ENCODE data around the gene ABCC4.
A peak's percentile ranks its signal among the peaks of the same experiment; 100 is the strongest.
"Not testable (repeated sequence)": the region's sequence is repeated elsewhere in the genome, so short reads cannot be mapped to it uniquely, and the experiment has no call there.

ABCC4 gene

DNA sequence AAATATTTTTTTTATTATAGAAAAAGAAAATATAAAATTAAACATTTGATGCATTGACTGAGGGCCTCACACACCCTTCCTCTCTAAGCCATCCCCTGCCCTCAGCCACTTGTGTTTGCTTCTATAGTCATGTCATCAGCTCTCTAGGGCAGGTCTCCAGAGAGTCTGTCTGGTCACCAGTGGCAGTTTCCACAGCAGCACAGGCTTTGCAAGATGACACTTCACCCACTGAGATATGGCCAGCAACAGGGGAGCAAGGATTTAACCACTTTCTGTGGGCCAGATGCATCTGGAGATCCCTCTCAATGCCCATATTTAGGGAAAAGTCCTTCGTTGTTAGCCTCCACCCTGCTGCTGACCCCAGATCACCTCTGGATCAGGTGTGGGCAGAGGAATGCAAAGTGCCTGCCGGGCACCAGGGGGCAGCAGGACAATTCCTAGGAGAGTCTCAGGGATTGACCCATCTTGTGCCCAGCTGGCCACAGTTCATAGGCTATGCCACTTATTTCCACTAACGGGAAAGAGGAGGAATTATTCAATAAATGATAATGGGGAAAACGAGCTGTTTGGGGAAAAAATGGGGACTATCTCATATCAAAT is 4.8 kb downstream of the ABCC4 start:
- Histone ChIP-seq H3K4me1 (no peaks in the 10 kb centered on the region), H3K27me3 (no peaks in the 10 kb centered on the region), H3K4me3 (ENCODE audit: low read depth, low read length) (no peak overlapping the region), H3K9me3 (no peaks in the 10 kb centered on the region; the same call in 1 of the 2 replicates), H3K36me3 (no peaks in the 10 kb centered on the region)
- DNase-seq = peak; percentile 48
- TF ChIP-seq, protein P1, sequence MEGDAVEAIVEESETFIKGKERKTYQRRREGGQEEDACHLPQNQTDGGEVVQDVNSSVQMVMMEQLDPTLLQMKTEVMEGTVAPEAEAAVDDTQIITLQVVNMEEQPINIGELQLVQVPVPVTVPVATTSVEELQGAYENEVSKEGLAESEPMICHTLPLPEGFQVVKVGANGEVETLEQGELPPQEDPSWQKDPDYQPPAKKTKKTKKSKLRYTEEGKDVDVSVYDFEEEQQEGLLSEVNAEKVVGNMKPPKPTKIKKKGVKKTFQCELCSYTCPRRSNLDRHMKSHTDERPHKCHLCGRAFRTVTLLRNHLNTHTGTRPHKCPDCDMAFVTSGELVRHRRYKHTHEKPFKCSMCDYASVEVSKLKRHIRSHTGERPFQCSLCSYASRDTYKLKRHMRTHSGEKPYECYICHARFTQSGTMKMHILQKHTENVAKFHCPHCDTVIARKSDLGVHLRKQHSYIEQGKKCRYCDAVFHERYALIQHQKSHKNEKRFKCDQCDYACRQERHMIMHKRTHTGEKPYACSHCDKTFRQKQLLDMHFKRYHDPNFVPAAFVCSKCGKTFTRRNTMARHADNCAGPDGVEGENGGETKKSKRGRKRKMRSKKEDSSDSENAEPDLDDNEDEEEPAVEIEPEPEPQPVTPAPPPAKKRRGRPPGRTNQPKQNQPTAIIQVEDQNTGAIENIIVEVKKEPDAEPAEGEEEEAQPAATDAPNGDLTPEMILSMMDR (IDR thresholded peaks at IDR 0.05; ENCODE audit: low read depth, low read length) = peak; percentile 77

DNA sequence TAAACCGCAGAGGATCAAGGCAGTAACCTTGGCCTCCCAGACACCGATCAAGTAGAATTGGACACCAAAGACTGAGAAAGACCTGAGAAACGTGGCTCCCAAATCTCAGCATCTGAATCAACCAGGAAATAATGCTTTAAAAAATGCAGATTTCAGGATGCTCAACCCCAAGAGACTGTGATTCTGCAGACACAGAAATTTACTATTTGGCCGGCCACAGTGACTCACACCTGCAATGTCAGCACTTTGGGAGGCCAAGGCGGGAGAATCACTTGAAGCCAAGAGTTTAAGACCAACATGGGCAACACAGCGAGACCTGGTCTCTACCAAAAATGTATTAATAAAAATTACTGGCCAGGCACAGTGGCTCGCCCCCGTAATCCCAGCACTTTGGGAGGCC is 6.2 kb downstream of the ABCC4 start:
- Histone ChIP-seq H3K4me1 (no peaks in the 10 kb centered on the region), H3K4me3 (ENCODE audit: low read depth, low read length) (no peak overlapping the region), H3K36me3 (no peaks in the 10 kb centered on the region), H3K9me3 (no peaks in the 10 kb centered on the region; the same call in 1 of the 2 replicates), H3K27me3 (no peaks in the 10 kb centered on the region)
- TF ChIP-seq, protein P1 (IDR thresholded peaks at IDR 0.05; ENCODE audit: low read depth, low read length) = no peak
- DNase-seq = no peak

DNA sequence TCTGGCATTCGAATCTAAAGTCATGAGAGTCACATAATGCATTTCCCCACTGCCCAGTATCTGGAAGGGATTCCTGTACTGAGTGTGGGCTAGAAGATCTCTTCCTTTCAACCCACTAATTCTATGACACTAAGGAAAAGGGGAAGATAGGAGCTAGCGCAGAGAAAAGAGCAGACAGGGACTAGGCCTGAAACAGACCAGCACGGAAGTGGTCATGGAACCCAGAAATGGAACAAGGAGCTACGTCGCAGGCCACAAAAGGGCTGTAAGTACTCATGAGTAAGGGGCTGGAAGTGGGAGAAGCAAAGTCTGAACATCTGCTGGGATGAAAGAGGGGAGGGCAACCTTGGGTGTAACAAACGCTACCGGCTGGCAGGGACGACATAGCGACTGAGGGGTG is 8.6 kb downstream of the ABCC4 start:
- H3K36me3 ChIP-seq = no peaks in the 10 kb centered on the region
- H3K4me3 ChIP-seq (ENCODE audit: low read depth, low read length) = no peak overlapping the region
- TF ChIP-seq, protein P1 (IDR thresholded peaks at IDR 0.05; ENCODE audit: low read depth, low read length) = no peak
- no peaks in the 10 kb centered on the region for H3K27me3 ChIP-seq
- H3K4me1 ChIP-seq = no peaks in the 10 kb centered on the region
- DNase-seq = no peak
- no peaks in the 10 kb centered on the region; the same call in 1 of the 2 replicates for H3K9me3 ChIP-seq

DNA sequence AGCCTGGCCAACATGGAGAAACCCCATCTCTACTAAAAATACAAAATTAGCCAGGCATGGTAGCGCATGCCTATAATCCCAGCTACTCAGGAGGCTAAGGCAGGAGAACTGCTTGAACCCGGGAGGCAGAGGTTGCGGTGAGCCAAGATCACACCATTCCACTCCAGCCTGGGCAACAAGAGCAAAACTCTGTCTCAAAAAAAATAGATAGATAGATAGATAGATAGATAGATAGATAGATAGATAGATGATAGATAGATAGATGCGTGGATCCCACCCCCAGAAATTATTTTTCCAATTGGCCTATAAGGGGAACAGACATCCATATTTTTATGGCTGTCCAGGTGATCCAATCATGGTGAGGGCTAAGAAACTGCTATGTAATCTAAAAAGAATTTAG is 11.3 kb downstream of the ABCC4 start:
- H3K4me1 ChIP-seq; H3K4me3 ChIP-seq (ENCODE audit: low read depth, low read length); H3K36me3 ChIP-seq; H3K27me3 ChIP-seq; DNase-seq; H3K9me3 ChIP-seq: not testable (repeated sequence)

DNA sequence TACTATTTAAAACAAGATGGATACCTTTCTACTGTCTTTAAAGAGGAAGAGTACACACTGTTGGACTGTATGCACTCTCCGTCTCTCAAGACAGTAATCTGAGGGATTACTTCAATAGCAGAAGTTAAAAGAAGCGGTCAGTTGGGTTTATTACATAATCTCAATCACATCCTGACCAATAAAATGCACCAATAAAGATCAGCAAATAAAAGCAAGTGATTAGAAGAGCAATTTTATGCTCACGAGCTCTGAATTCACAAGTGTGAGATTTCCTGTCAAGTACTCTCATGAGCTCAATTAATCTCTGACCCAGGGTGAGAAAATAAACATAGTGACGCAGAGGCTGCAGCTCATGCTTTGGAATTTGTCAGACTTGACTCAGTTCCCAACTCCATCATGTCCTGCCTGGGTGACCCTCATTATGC is 12.2 kb downstream of the ABCC4 start:
- Histone ChIP-seq H3K4me1 (no peaks in the 10 kb centered on the region), H3K27me3 (no peaks in the 10 kb centered on the region), H3K4me3 (ENCODE audit: low read depth, low read length) (no peak overlapping the region), H3K9me3 (no peaks in the 10 kb centered on the region), H3K36me3 (no peaks in the 10 kb centered on the region)
- TF ChIP-seq, protein P1 (IDR thresholded peaks at IDR 0.05; ENCODE audit: low read depth, low read length) = no peak
- DNase-seq = no peak

DNA sequence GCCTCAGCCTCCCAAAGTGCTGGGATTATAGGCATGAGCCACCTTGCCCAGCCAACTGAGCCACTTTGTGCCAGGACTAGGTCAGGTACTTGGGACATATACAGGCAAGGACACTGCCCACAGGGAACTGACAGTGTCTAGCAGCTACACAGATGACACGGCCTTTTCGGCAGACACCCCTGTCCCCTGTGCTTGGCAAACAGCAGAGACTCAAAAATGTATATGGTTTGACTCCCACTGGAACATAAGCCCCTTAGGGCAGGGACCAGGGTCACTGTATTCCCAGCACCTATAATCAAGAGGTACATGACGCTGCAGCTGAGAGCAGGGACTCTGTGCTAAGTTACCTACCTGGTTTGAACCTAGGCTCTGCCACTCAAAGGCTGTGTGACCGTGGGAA is 16.8 kb downstream of the ABCC4 start:
- no peaks in the 10 kb centered on the region for H3K9me3 ChIP-seq
- no peak overlapping the region for H3K4me3 ChIP-seq (ENCODE audit: low read depth, low read length)
- no peaks in the 10 kb centered on the region for H3K27me3 ChIP-seq
- TF ChIP-seq, protein P1 (IDR thresholded peaks at IDR 0.05; ENCODE audit: low read depth, low read length) = no peak
- H3K36me3 ChIP-seq = no peaks in the 10 kb centered on the region
- DNase-seq = no peak
- H3K4me1 ChIP-seq = no peaks in the 10 kb centered on the region

All from BE2C (cell line).